HepG2 (cell line): Measurements from ENCODE around the gene ESYT2. TPM values are rescaled to one million over a fixed set of nuclear protein-coding genes. Genes with fewer than 3 reads are reported as not detected.

ENCODE experiments used
- ATAC-seq: fragments of 200-7000 bp; cut with Tn5 transposase; 3 replicates; pipeline ENCODE4 v1.9.1; 2020; ENCODE audit warnings: mild to moderate bottlenecking, moderate library complexity
- BruUV-seq: library from RNA; stranded (reverse); fragments of 400-500 nt; replicated peaks from 2 replicates; lab custom pipeline; 2021; lab: Mats Ljungman, UMichigan
- CTCF ChIA-PET: fragments of 300-600 bp; formaldehyde crosslinking; extraction: SDS; loops from one replicate; lab custom pipeline; 2021; ENCODE audit warnings: low total read pairs, inconsistent platforms, low intra/inter-chr PET ratio; lab: Yijun Ruan, JAX
- POLR2A ChIA-PET: fragments of 350-600 bp; sonication (Branson Sonifier 250); formaldehyde crosslinking; loops from one replicate; lab custom pipeline; 2020; ENCODE audit warnings: antibody characterized with exemption, inconsistent platforms; lab: Yijun Ruan, JAX
- DNase-seq: peaks from one replicate; pipeline ENCODE4 v3.0.0-alpha.2; 2015; ENCODE audit warnings: low spot score
- FAIRE-seq: peaks from 3 replicates; lab custom pipeline; 2011; peaks lifted over from hg19 to GRCh38; lab: Jason Lieb, UNC
- H2AFZ ChIP-seq: one replicate; pipeline ENCODE4 v1.6.1; 2011; ENCODE audit warnings: low read length, inconsistent platforms
- H3K27ac ChIP-seq: fragments of 300-600 bp; 3 replicates; pipeline ENCODE4 v1.8.0; 2011; ENCODE audit warnings: mixed run types, mild to moderate bottlenecking, mixed read lengths, low read length, inconsistent platforms; ENCODE audit not compliant: insufficient read depth; ENCODE audit errors: extremely low read length
- H3K27me3 ChIP-seq, 2 experiments: fragments of 200-600 bp in 1 of 2; 2 replicates in 1 of 2; 3 replicates in 1 of 2; pipeline versions ENCODE4 v1.6.0 to v1.8.0; 2011; ENCODE audit warnings: low read length in 2 of 2, mild to moderate bottlenecking in 2 of 2, moderate library complexity in 2 of 2, inconsistent platforms in 1 of 2; ENCODE audit not compliant: insufficient read depth in 2 of 2, control insufficient read depth in 1 of 2
- H3K36me3 ChIP-seq, 2 experiments: fragments of 200-600 bp in 1 of 2; replicated peaks in 1 of 2; 2 replicates in 1 of 2; 3 replicates in 1 of 2; pipeline versions ENCODE4 v1.5.1 to v1.8.0; 2011; ENCODE audit warnings: low read length in 2 of 2, inconsistent platforms in 1 of 2; ENCODE audit not compliant: insufficient read depth in 2 of 2, control insufficient read depth in 1 of 2
- H3K4me1 ChIP-seq: 2 replicates; pipeline ENCODE4 v1.5.1; 2012; ENCODE audit warnings: low read length, inconsistent platforms; ENCODE audit not compliant: insufficient read depth
- H3K4me2 ChIP-seq: 2 replicates; pipeline ENCODE4 v1.6.0; 2011; ENCODE audit warnings: low read depth, low read length, inconsistent platforms
- H3K4me3 ChIP-seq, 3 experiments: fragments of 200-600 bp in 1 of 3; sonication (generic), shearing (Covaris generic) in 1 of 3; replicated peaks in 1 of 3; 2 replicates each; pipeline ENCODE4 v1.5.1; 2011 to 2016; ENCODE audit warnings: low read length in 3 of 3, inconsistent platforms in 2 of 3, low read depth in 2 of 3, mild to moderate bottlenecking in 2 of 3, control low read depth in 1 of 3, mixed read lengths in 1 of 3; ENCODE audit not compliant: insufficient read depth in 1 of 3
- H3K79me2 ChIP-seq: one replicate; pipeline ENCODE4 v1.6.1; 2011; ENCODE audit warnings: low read length, inconsistent platforms; ENCODE audit not compliant: insufficient read depth
- H3K9ac ChIP-seq: 2 replicates; pipeline ENCODE4 v1.6.0; 2011; ENCODE audit warnings: mild to moderate bottlenecking, low read depth, low read length, inconsistent platforms; ENCODE audit not compliant: insufficient read depth
- H3K9me3 ChIP-seq: 2 replicates; pipeline ENCODE4 v1.5.1; 2012; ENCODE audit warnings: mild to moderate bottlenecking, low read length
- H4K20me1 ChIP-seq: 2 replicates; pipeline ENCODE4 v1.6.0; 2011; ENCODE audit warnings: inconsistent platforms, mild to moderate bottlenecking, low read length, moderate library complexity; ENCODE audit not compliant: insufficient read depth
- ATF7 ChIP-seq, 2 experiments: fragments of 450-650 bp in 1 of 2; sonication (generic) in 1 of 2; formaldehyde crosslinking in 1 of 2; IDR thresholded peaks; 2 replicates each; pipeline versions ENCODE4 v1.4.0 to v1.6.1; 2016 to 2020; ENCODE audit warnings: antibody characterized with exemption in 1 of 2, mild to moderate bottlenecking in 1 of 2, missing genetic modification reagents in 1 of 2
- CCAR2 ChIP-seq: fragments of 200-400 bp; formaldehyde crosslinking; optimal IDR thresholded peaks from 2 replicates; pipeline ENCODE3; 2018; ENCODE audit warnings: low read depth, mild to moderate bottlenecking, low read length, moderate library complexity
- ELF3 ChIP-seq: IDR thresholded peaks from 2 replicates; pipeline ENCODE4 v1.6.1; 2016; ENCODE audit warnings: missing genetic modification reagents, missing compliant biosample characterization
- GATAD2A ChIP-seq: IDR thresholded peaks from 2 replicates; pipeline ENCODE4 v1.6.1; 2016
- IKZF1 ChIP-seq: fragments of 450-650 bp; IDR thresholded peaks from 2 replicates; pipeline ENCODE4 v1.7.1; 2016
- IRX3 ChIP-seq: sonication (generic); formaldehyde crosslinking; IDR thresholded peaks from 2 replicates; pipeline ENCODE4 v1.8.1; 2023; ENCODE audit warnings: mild to moderate bottlenecking, low read depth, missing genetic modification reagents, borderline replicate concordance
- LCORL ChIP-seq, 2 experiments: fragments of 450-650 bp in 1 of 2; sonication (generic) in 1 of 2; formaldehyde crosslinking in 1 of 2; IDR thresholded peaks; 2 replicates each; pipeline versions ENCODE4 v1.5.0 to v1.6.1; 2017 to 2020; ENCODE audit warnings: antibody characterized with exemption in 1 of 2, missing genetic modification reagents in 1 of 2
- MXD4 ChIP-seq: IDR thresholded peaks from 2 replicates; pipeline ENCODE4 v1.6.1; 2016; ENCODE audit warnings: mild to moderate bottlenecking, missing biosample characterization, missing genetic modification reagents
- SETDB1 ChIP-seq: sonication (generic); formaldehyde crosslinking; IDR thresholded peaks from 2 replicates; pipeline ENCODE4 v1.5.1; 2020; ENCODE audit warnings: missing genetic modification reagents, mild to moderate bottlenecking, borderline replicate concordance
- TBX2 ChIP-seq: sonication (generic); formaldehyde crosslinking; IDR thresholded peaks from 2 replicates; pipeline ENCODE4 v1.5.0; 2020; ENCODE audit warnings: missing genetic modification reagents, mild to moderate bottlenecking, borderline replicate concordance
- ZNF362 ChIP-seq: sonication (generic); formaldehyde crosslinking; IDR thresholded peaks from 2 replicates; pipeline ENCODE4 v1.4.0; 2020; ENCODE audit warnings: missing genetic modification reagents, mild to moderate bottlenecking, borderline replicate concordance
- ZNF577 ChIP-seq: sonication (generic); formaldehyde crosslinking; IDR thresholded peaks from 2 replicates; pipeline ENCODE4 v1.4.0; 2020; ENCODE audit warnings: mild to moderate bottlenecking, low read depth, missing genetic modification reagents, borderline replicate concordance
- ZNF850 ChIP-seq: sonication (generic); formaldehyde crosslinking; conservative IDR thresholded peaks from 2 replicates; pipeline ENCODE4 v1.9.0; 2021; ENCODE audit warnings: mild to moderate bottlenecking, missing genetic modification reagents
- WGBS: methylation state at CpG from one replicate; pipeline ENCODE4 v1.1.6; 2017; ENCODE audit warnings: low lambda C conversion rate; 5-methylcytosine and 5-hydroxymethylcytosine counted together
- in situ Hi-C: cut with HindIII; loops from 2 replicates; pipeline ENCODE4 v1.10.0; 2017; ENCODE audit warnings: low pct_unique_long_range_greater_than_20kb; ENCODE audit not compliant: extremely low pct_ligation_motif_present
- intact Hi-C: fragments of 100-400 bp; cut with micrococcal nuclease; formaldehyde crosslinking; loops from one replicate; pipeline ENCODE4 v1.10.0; 2022; ENCODE audit not compliant: unreplicated experiment
- polyA plus RNA-seq, 8 experiments: library from polyadenylated mRNA; depleted of rRNA in 3 of 8; stranded (reverse) in 7 of 8; unstranded in 1 of 8; fragments of >200 nt; fragmentation: Illumina TruSeq in 4 of 8; extraction: Trizol in 4 of 8; gene quantifications; 2 replicates each; pipeline versions ENCODE4 v1.2.1 to v1.2.3, GENCODE V29; 2011 to 2016; ENCODE audit warnings: low read depth in 4 of 8, missing spikeins in 1 of 8, mixed read lengths in 1 of 8; ENCODE audit not compliant: insufficient read depth in 1 of 8
- total RNA-seq, 5 experiments: library from RNA; depleted of rRNA; stranded (reverse); fragments of >200 nt; fragmentation: Illumina TruSeq; extraction: Trizol; gene quantifications; 2 replicates each; pipeline ENCODE4 v1.2.3, GENCODE V29; 2016; ENCODE audit warnings: low read depth in 1 of 5
- TF ChIP-seq, protein P1 (sequence below): sonication (generic); formaldehyde crosslinking; IDR thresholded peaks from one replicate; pipeline ENCODE4 v1.5.1; 2020; ENCODE audit warnings: mild to moderate bottlenecking, missing genetic modification reagents; ENCODE audit errors: not compliant biosample characterization

The ESYT2 gene
- total and polyA plus RNA-seq, 2 of the 13 experiments (the other 11 are each of a cell fraction or from before 2014, with no cell fraction given) = 28.5 to 37.3 TPM

DNA sequence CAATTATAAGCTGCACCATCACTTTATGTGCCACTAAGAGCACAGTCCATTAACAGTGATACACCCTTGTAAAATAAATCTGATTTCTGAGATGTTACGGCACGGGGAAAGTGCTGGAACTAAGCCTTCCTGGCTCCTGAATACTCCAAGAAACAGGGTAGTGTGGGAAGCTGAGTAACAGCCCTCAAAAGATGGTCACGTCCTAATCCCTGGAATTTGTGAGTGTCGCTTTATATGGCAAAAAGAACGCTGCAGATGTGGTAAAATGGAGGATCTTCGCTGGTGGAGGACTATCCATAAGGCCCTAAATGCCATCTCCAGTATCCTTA lies 13.5 kb downstream of the ESYT2 start (continued):
- TF ChIP-seq, protein P1, sequence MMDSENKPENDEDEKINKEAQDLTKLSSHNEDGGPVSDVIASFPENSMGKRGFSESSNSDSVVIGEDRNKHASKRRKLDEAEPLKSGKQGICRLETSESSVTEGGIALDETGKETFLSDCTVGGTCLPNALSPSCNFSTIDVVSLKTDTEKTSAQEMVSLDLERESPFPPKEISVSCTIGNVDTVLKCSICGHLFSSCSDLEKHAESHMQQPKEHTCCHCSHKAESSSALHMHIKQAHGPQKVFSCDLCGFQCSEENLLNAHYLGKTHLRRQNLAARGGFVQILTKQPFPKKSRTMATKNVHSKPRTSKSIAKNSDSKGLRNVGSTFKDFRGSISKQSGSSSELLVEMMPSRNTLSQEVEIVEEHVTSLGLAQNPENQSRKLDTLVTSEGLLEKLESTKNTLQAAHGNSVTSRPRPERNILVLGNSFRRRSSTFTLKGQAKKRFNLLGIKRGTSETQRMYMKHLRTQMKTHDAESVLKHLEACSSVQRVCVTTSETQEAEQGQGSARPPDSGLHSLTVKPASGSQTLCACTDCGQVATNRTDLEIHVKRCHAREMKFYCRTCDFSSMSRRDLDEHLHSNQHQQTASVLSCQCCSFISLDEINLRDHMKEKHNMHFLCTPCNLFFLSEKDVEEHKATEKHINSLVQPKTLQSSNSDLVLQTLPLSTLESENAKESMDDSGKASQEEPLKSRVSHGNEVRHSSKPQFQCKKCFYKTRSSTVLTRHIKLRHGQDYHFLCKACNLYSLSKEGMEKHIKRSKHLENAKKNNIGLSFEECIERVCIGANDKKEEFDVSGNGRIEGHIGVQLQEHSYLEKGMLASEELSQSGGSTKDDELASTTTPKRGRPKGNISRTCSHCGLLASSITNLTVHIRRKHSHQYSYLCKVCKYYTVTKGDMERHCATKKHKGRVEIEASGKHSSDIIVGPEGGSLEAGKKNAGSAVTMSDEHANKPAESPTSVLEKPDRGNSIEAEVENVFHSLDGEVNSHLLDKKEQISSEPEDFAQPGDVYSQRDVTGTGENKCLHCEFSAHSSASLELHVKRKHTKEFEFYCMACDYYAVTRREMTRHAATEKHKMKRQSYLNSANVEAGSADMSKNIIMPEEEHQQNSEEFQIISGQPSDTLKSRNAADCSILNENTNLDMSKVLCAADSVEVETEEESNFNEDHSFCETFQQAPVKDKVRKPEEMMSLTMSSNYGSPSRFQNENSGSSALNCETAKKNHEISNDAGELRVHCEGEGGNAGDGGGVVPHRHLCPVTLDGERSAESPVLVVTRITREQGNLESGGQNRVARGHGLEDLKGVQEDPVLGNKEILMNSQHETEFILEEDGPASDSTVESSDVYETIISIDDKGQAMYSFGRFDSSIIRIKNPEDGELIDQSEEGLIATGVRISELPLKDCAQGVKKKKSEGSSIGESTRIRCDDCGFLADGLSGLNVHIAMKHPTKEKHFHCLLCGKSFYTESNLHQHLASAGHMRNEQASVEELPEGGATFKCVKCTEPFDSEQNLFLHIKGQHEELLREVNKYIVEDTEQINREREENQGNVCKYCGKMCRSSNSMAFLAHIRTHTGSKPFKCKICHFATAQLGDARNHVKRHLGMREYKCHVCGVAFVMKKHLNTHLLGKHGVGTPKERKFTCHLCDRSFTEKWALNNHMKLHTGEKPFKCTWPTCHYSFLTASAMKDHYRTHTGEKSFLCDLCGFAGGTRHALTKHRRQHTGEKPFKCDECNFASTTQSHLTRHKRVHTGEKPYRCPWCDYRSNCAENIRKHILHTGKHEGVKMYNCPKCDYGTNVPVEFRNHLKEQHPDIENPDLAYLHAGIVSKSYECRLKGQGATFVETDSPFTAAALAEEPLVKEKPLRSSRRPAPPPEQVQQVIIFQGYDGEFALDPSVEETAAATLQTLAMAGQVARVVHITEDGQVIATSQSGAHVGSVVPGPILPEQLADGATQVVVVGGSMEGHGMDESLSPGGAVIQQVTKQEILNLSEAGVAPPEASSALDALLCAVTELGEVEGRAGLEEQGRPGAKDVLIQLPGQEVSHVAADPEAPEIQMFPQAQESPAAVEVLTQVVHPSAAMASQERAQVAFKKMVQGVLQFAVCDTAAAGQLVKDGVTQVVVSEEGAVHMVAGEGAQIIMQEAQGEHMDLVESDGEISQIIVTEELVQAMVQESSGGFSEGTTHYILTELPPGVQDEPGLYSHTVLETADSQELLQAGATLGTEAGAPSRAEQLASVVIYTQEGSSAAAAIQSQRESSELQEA = no peak
- TF ChIP-seq IRX3 (CRISPR knock-in tag) (no peak), ZNF850 (CRISPR knock-in tag) (no peak)

GRCh38 chr7:158815083-158815799 lies 14.1 kb downstream of the ESYT2 start:
- no peak overlapping the region for H3K27ac ChIP-seq
- in situ Hi-C loops = no loop called here
- no peak overlapping the region for H3K4me3 ChIP-seq
- peaks cover 72% of the 10 kb centered on the region for H3K4me1 ChIP-seq
- no peak overlapping the region for H3K4me2 ChIP-seq
- peaks cover 85% of the 10 kb centered on the region for H3K79me2 ChIP-seq
- BruUV-seq = no TSS peak
- FAIRE-seq = no peak
- no peak overlapping the region for H3K9ac ChIP-seq
- ChIA-PET POLR2A (no interaction called here), CTCF (no interaction called here)
- no peak overlapping the region for H2AFZ ChIP-seq
- H3K36me3 ChIP-seq = peaks cover 0 to 9% of the 10 kb centered on the region in 2 experiments; a peak in 3 of 5 replicates
- H3K27me3 ChIP-seq = no peaks in the 10 kb centered on the region
- no peak for DNase-seq
- H3K9me3 ChIP-seq = no peaks in the 10 kb centered on the region
- ATAC-seq = no peak
- 87% methylated on average over 7 of the region's 7 CpGs for WGBS
- H4K20me1 ChIP-seq = peaks cover 10% of the 10 kb centered on the region
- intact Hi-C loops = loop anchor here (5.0 to 10.0 kb wide), 3 partner anchors 42 to 162 kb away; partner anchors contain the start of genes DYNC2I1 and NCAPG2
- TF ChIP-seq ELF3 = no peak
- TF ChIP-seq ZNF577 (CRISPR knock-in tag) = no peak
- no peak for TF ChIP-seq TBX2 (CRISPR knock-in tag)
- no peak for TF ChIP-seq SETDB1 (CRISPR knock-in tag)
- no peak for TF ChIP-seq MXD4 (CRISPR knock-in tag)
- no peak for TF ChIP-seq ATF7 (IDR thresholded peaks at IDR 0.05)
- TF ChIP-seq ATF7 (CRISPR knock-in tag; IDR thresholded peaks at IDR 0.05) = no peak
- TF ChIP-seq CCAR2 = no peak
- TF ChIP-seq IKZF1 = no peak
- no peak for TF ChIP-seq LCORL (IDR thresholded peaks at IDR 0.05)
- TF ChIP-seq LCORL (CRISPR knock-in tag; IDR thresholded peaks at IDR 0.05) = no peak
- no peak for TF ChIP-seq GATAD2A (CRISPR knock-in tag)
- TF ChIP-seq ZNF362 (CRISPR knock-in tag) = no peak
